Measurements from ENCODE around the gene MYCN. TPM values are rescaled to one million over a fixed set of nuclear protein-coding genes. Genes with fewer than 3 reads are reported as not detected.

Gene MYCN
- total and polyA plus RNA-seq, 2 of the 13 experiments (the other 11 are each of a cell fraction or from before 2014, with no cell fraction given), result not detected

DNA sequence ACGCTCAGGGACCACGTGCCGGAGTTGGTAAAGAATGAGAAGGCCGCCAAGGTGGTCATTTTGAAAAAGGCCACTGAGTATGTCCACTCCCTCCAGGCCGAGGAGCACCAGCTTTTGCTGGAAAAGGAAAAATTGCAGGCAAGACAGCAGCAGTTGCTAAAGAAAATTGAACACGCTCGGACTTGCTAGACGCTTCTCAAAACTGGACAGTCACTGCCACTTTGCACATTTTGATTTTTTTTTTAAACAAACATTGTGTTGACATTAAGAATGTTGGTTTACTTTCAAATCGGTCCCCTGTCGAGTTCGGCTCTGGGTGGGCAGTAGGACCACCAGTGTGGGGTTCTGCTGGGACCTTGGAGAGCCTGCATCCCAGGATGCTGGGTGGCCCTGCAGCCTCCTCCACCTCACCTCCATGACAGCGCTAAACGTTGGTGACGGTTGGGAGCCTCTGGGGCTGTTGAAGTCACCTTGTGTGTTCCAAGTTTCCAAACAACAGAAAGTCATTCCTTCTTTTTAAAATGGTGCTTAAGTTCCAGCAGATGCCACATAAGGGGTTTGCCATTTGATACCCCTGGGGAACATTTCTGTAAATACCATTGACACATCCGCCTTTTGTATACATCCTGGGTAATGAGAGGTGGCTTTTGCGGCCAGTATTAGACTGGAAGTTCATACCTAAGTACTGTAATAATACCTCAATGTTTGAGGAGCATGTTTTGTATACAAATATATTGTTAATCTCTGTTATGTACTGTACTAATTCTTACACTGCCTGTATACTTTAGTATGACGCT lies 5.8 kb downstream of the MYCN start:
- H3K27me3 ChIP-seq (ENCODE audit: control insufficient read depth in 1 of 2, insufficient read depth in 2 of 2, low read length in 2 of 2), result peaks cover 16 to 35% of the 10 kb centered on the region in 2 experiments
- FAIRE-seq (no peak), ATAC-seq (no peak), DNase-seq (ENCODE audit: low spot score) (no peak)
- H3K4me3 ChIP-seq (replicated peaks in 1 of 3; ENCODE audit: insufficient read depth in 1 of 3, low read depth in 2 of 3, low read length in 3 of 3), result no peak overlapping the region
- H3K79me2 ChIP-seq (ENCODE audit: insufficient read depth, low read length), result no peaks in the 10 kb centered on the region
- ChIA-PET POLR2A (no interaction called here), CTCF (ENCODE audit: low intra/inter-chr PET ratio, low total read pairs) (no interaction called here)
- BruUV-seq (replicated peaks), result no TSS peak
- H3K9ac ChIP-seq (ENCODE audit: insufficient read depth, low read depth, low read length), result no peak overlapping the region
- H3K27ac ChIP-seq (ENCODE audit: extremely low read length, insufficient read depth, low read length), result no peak overlapping the region
- no peak overlapping the region for H3K4me2 ChIP-seq (ENCODE audit: low read depth, low read length)
- no peaks in the 10 kb centered on the region; the same call in 1 of the 2 replicates for H4K20me1 ChIP-seq (ENCODE audit: insufficient read depth, low read length)
- 54% methylated on average over 17 of the region's 17 CpGs for WGBS (ENCODE audit: low lambda C conversion rate)
- no peaks in the 10 kb centered on the region for H3K36me3 ChIP-seq (replicated peaks in 1 of 2; ENCODE audit: control insufficient read depth in 1 of 2, insufficient read depth in 2 of 2, low read length in 2 of 2)
- H2AFZ ChIP-seq (ENCODE audit: low read length), result no peak overlapping the region
- in situ Hi-C loops (cut with HindIII; ENCODE audit: extremely low pct_ligation_motif_present, low pct_unique_long_range_greater_than_20kb) (loop anchor here (10.0 kb wide), 1 partner anchor 539 kb away; no protein-coding TSS in a partner anchor), intact Hi-C loops (cut with micrococcal nuclease; ENCODE audit: unreplicated experiment) (no loop called here)
- no peaks in the 10 kb centered on the region for H3K9me3 ChIP-seq (ENCODE audit: low read length)
- H3K4me1 ChIP-seq (ENCODE audit: insufficient read depth, low read length), result 0 out of 2 replicates have a peak, but pooled peaks cover 4% of the 10 kb centered on the region
- TF ChIP-seq ARNTL (CRISPR knock-in tag; IDR thresholded peaks at IDR 0.05), result no peak
- no peak for TF ChIP-seq ZNF317 (CRISPR knock-in tag; IDR thresholded peaks at IDR 0.05)
- TF ChIP-seq, protein P1, sequence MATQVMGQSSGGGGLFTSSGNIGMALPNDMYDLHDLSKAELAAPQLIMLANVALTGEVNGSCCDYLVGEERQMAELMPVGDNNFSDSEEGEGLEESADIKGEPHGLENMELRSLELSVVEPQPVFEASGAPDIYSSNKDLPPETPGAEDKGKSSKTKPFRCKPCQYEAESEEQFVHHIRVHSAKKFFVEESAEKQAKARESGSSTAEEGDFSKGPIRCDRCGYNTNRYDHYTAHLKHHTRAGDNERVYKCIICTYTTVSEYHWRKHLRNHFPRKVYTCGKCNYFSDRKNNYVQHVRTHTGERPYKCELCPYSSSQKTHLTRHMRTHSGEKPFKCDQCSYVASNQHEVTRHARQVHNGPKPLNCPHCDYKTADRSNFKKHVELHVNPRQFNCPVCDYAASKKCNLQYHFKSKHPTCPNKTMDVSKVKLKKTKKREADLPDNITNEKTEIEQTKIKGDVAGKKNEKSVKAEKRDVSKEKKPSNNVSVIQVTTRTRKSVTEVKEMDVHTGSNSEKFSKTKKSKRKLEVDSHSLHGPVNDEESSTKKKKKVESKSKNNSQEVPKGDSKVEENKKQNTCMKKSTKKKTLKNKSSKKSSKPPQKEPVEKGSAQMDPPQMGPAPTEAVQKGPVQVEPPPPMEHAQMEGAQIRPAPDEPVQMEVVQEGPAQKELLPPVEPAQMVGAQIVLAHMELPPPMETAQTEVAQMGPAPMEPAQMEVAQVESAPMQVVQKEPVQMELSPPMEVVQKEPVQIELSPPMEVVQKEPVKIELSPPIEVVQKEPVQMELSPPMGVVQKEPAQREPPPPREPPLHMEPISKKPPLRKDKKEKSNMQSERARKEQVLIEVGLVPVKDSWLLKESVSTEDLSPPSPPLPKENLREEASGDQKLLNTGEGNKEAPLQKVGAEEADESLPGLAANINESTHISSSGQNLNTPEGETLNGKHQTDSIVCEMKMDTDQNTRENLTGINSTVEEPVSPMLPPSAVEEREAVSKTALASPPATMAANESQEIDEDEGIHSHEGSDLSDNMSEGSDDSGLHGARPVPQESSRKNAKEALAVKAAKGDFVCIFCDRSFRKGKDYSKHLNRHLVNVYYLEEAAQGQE (IDR thresholded peaks at IDR 0.05; ENCODE audit: borderline replicate concordance in 1 of 2, low read depth in 1 of 2, low read length in 2 of 2), result no peak
- no peak for TF ChIP-seq IKZF4 (CRISPR knock-in tag; IDR thresholded peaks at IDR 0.05; ENCODE audit: borderline replicate concordance, low read depth, not compliant biosample characterization)

Measured in HepG2 (cell line).